GM19328 (cell line): Measurements from ENCODE around the gene CRELD1.
"Not testable (repeated sequence)": the region's sequence is repeated elsewhere in the genome, so short reads cannot be mapped to it uniquely, and the experiment has no call there.

Experiments
- ATAC-seq: cut with Tn5 transposase; IDR thresholded peaks from one replicate; pipeline ENCODE4 v1.9.1; 2021; ENCODE audit warnings: mild to moderate bottlenecking, moderate library complexity; ENCODE audit not compliant: unreplicated experiment

Gene CRELD1

GRCh38 chr3:9932843-9933560, 632 bp upstream of the CRELD1 start:
- ATAC-seq: peak; percentile 56

GRCh38 chr3:9934235-9934621, 594 bp downstream of the CRELD1 start:
- no peak for ATAC-seq

- ATAC-seq: no peak
Measured at GRCh38 chr3:9934993-9935392, 1.4 kb downstream of the CRELD1 start.

GRCh38 chr3:9935966-9936510, 2.4 kb downstream of the CRELD1 start:
- no peak for ATAC-seq

- no peak for ATAC-seq
Measured at GRCh38 chr3:9937486-9938238, 4.0 kb downstream of the CRELD1 start.

GRCh38 chr3:9938966-9939365, 5.3 kb downstream of the CRELD1 start:
- no peak for ATAC-seq

- ATAC-seq: not testable (repeated sequence)
Measured at GRCh38 chr3:9939906-9940305, 6.3 kb downstream of the CRELD1 start.

GRCh38 chr3:9940746-9941145, 7.1 kb downstream of the CRELD1 start:
- no peak for ATAC-seq

- ATAC-seq: no peak
Measured at GRCh38 chr3:9942164-9942563, 8.5 kb downstream of the CRELD1 start.

- ATAC-seq: no peak
Measured at GRCh38 chr3:9942934-9943690, 9.5 kb downstream of the CRELD1 start.

GRCh38 chr3:9944271-9944670, 10.6 kb downstream of the CRELD1 start:
- no peak for ATAC-seq

GRCh38 chr3:9945358-9945757, 11.7 kb downstream of the CRELD1 start:
- no peak for ATAC-seq

GRCh38 chr3:9946112-9947024, 12.7 kb downstream of the CRELD1 start:
- no peak for ATAC-seq

- ATAC-seq: no peak
Measured at GRCh38 chr3:9947025-9947995, 13.7 kb downstream of the CRELD1 start.

- ATAC-seq: no peak
Measured at GRCh38 chr3:9948586-9948985, 15.0 kb downstream of the CRELD1 start.

- ATAC-seq: no peak
Measured at GRCh38 chr3:9949115-9949514, 15.5 kb downstream of the CRELD1 start.

- no peak for ATAC-seq
Measured at GRCh38 chr3:9949626-9950025, 16.0 kb downstream of the CRELD1 start.

GRCh38 chr3:9951126-9951525, 17.5 kb downstream of the CRELD1 start:
- ATAC-seq: no peak

GRCh38 chr3:9951598-9951961, 17.9 kb downstream of the CRELD1 start:
- no peak for ATAC-seq
